Mesenchymal stem cell (in vitro differentiated cells and primary cell): Measurements from ENCODE around the gene UPF1.

ENCODE experiments used
- DNase-seq: peaks from one replicate; pipeline ENCODE4 v3.0.0-alpha.2; 2013
- H2AFZ ChIP-seq: one replicate; pipeline ENCODE4 v1.6.1; 2013; ENCODE audit warnings: low read depth, mild to moderate bottlenecking, control low read depth, inconsistent platforms, low read length, moderate library complexity
- H2AK5ac ChIP-seq: 2 replicates; pipeline ENCODE4 v1.6.1; 2013; ENCODE audit warnings: low read length, moderate library complexity, mild to moderate bottlenecking, inconsistent platforms; ENCODE audit not compliant: severe bottlenecking
- H2BK120ac ChIP-seq: one replicate; pipeline ENCODE4 v1.6.1; 2013; ENCODE audit warnings: low read depth, mild to moderate bottlenecking, inconsistent platforms, low read length, moderate library complexity
- H2BK12ac ChIP-seq, 2 experiments: one replicate each; pipeline ENCODE4 v1.6.1; 2013; ENCODE audit warnings: inconsistent platforms in 2 of 2, low read length in 2 of 2, mild to moderate bottlenecking in 2 of 2, moderate library complexity in 2 of 2, control low read depth in 1 of 2
- H2BK15ac ChIP-seq: one replicate; pipeline ENCODE4 v1.6.1; 2013; ENCODE audit warnings: mild to moderate bottlenecking, low read depth, inconsistent platforms; ENCODE audit not compliant: poor library complexity, severe bottlenecking
- H2BK5ac ChIP-seq: 2 replicates; pipeline ENCODE4 v1.6.1; 2013; ENCODE audit warnings: low read depth, mild to moderate bottlenecking, low read length, control low read depth, inconsistent platforms; ENCODE audit not compliant: poor library complexity, severe bottlenecking
- H3K14ac ChIP-seq, 2 experiments: one replicate each; pipeline ENCODE4 v1.6.1; 2013; ENCODE audit warnings: inconsistent platforms in 2 of 2, low read length in 2 of 2, control low read depth in 1 of 2, mild to moderate bottlenecking in 1 of 2, moderate library complexity in 1 of 2
- H3K18ac ChIP-seq, 2 experiments: one replicate each; pipeline ENCODE4 v1.6.1; 2013; ENCODE audit warnings: inconsistent platforms in 2 of 2, low read length in 2 of 2, control low read depth in 1 of 2, low read depth in 1 of 2, mild to moderate bottlenecking in 1 of 2
- H3K23ac ChIP-seq, 2 experiments: one replicate each; pipeline ENCODE4 v1.6.1; 2013; ENCODE audit warnings: inconsistent platforms in 2 of 2, low read length in 2 of 2, mild to moderate bottlenecking in 2 of 2, moderate library complexity in 2 of 2, control low read depth in 1 of 2
- H3K27ac ChIP-seq: 2 replicates; pipeline ENCODE4 v1.5.1; 2013; ENCODE audit warnings: mild to moderate bottlenecking, moderate library complexity, low read length, control low read depth, inconsistent platforms; ENCODE audit not compliant: poor library complexity, severe bottlenecking
- H3K27me3 ChIP-seq, 2 experiments: 2 replicates each; pipeline versions ENCODE4 v1.6.1 to v1.7.0; 2013; ENCODE audit warnings: low read length in 2 of 2, mild to moderate bottlenecking in 2 of 2, moderate library complexity in 2 of 2, control low read depth in 1 of 2, inconsistent platforms in 1 of 2; ENCODE audit not compliant: control insufficient read depth in 1 of 2, insufficient read depth in 1 of 2
- H3K36me3 ChIP-seq, 2 experiments: 2 replicates each; pipeline versions ENCODE4 v1.6.1 to v1.7.0; 2013; ENCODE audit warnings: low read length in 2 of 2, control low read depth in 1 of 2, inconsistent platforms in 1 of 2, low read depth in 1 of 2, mild to moderate bottlenecking in 1 of 2; ENCODE audit not compliant: insufficient read depth in 2 of 2, control insufficient read depth in 1 of 2
- H3K4ac ChIP-seq, 2 experiments: one replicate each; pipeline ENCODE4 v1.6.1; 2013; ENCODE audit warnings: inconsistent platforms in 2 of 2, low read length in 2 of 2, mild to moderate bottlenecking in 2 of 2, moderate library complexity in 2 of 2, control low read depth in 1 of 2, low read depth in 1 of 2
- H3K4me1 ChIP-seq: 2 replicates; pipeline ENCODE4 v1.6.1; 2013; ENCODE audit warnings: low read depth, low read length, control low read depth; ENCODE audit not compliant: control insufficient read depth, insufficient read depth
- H3K4me2 ChIP-seq: 2 replicates; pipeline ENCODE4 v1.6.1; 2013; ENCODE audit warnings: low read length, mild to moderate bottlenecking, inconsistent platforms; ENCODE audit not compliant: poor library complexity, severe bottlenecking
- H3K4me3 ChIP-seq, 2 experiments: 2 replicates each; pipeline versions ENCODE4 v1.5.1 to v1.7.0; 2013; ENCODE audit warnings: low read length in 2 of 2, mild to moderate bottlenecking in 2 of 2, control low read depth in 1 of 2, low read depth in 1 of 2; ENCODE audit not compliant: insufficient read depth in 1 of 2
- H3K79me1 ChIP-seq: replicated peaks from 2 replicates; pipeline ENCODE4 v1.6.1; 2013; ENCODE audit warnings: mild to moderate bottlenecking, control low read depth, low read length, inconsistent platforms; ENCODE audit not compliant: poor library complexity, severe bottlenecking
- H3K9ac ChIP-seq: 2 replicates; pipeline ENCODE4 v1.7.0; 2013; ENCODE audit warnings: mild to moderate bottlenecking, low read length, moderate library complexity
- H3K9me3 ChIP-seq: 2 replicates; pipeline ENCODE4 v1.7.0; 2013; ENCODE audit warnings: mild to moderate bottlenecking, low read length; ENCODE audit not compliant: control insufficient read depth
- H4K8ac ChIP-seq: one replicate; pipeline ENCODE4 v1.6.1; 2013; ENCODE audit warnings: inconsistent platforms, mild to moderate bottlenecking, low read length, moderate library complexity
- H4K91ac ChIP-seq: one replicate; pipeline ENCODE4 v1.6.1; 2013; ENCODE audit warnings: mild to moderate bottlenecking, low read length, inconsistent platforms
- WGBS: methylation state at CpG from one replicate; pipeline ENCODE4 v1.1.7; 2013; ENCODE audit warnings: mixed read lengths; 5-methylcytosine and 5-hydroxymethylcytosine counted together

UPF1 gene

DNA sequence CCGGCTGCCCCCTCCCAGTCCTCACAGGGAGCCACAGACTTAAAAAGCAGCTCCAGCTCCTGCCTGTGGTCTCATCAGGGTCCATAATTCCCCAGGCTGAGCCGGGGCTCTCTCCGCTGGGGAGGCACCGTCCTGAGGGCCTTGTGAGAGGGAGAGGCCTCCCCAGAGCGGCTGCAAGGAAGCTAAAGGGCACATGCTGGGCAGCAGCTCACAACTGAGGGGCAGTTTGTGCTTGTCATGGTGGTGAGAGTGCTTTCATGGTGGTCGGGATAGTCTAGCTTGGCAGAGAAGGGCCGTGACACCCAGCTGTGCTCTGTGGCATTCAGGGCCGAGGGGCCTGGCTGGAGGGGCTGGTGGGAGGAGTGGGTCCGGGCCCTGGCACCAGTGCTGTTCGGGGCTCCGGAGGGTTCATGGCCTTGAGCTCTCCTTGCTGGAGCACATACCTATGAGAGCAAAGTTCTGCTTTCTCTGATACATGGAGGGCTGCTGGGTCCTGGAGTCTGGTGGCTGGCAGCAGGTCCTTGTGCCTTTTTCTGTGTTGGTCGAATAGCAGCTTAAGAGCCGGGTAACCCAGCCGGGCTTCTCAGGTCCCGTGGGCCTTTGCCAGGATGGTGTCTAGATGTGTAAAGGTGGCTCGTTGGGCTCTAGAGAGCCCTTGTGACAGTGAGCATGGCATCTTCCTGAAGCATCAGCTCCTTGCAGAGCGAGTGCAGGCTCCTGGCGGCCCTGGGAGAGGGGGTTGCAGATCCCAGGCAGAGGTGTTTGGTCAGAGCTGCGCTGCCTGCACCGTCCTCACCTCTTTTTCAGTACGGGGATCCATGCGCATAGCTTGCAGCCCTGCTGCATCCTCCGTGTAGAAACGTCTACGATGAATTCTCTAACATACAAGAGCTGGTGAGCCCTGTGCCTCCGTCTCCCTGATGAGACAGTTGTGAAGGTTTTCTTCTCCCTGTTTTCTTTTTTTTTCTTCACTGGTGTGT is 8.8 kb downstream of the UPF1 start:
- no peaks in the 10 kb centered on the region for H3K27me3 ChIP-seq
- no peak overlapping the region for H2BK15ac ChIP-seq
- no peak overlapping the region for H2BK5ac ChIP-seq
- peak overlapping the region; percentile 10 for H4K91ac ChIP-seq
- no peak overlapping the region for H3K4ac ChIP-seq
- no peak overlapping the region for H2BK120ac ChIP-seq
- H3K14ac ChIP-seq: no peak overlapping the region
- H3K9ac ChIP-seq: peak overlapping the region; percentile 36
- H3K4me2 ChIP-seq: no peak overlapping the region
- H3K4me3 ChIP-seq: no peak overlapping the region
- DNase-seq: no peak
- H3K18ac ChIP-seq: no peak overlapping the region
- no peaks in the 10 kb centered on the region for H3K9me3 ChIP-seq
- no peak overlapping the region for H2BK12ac ChIP-seq
- no peak overlapping the region for H3K27ac ChIP-seq
- H3K79me1 ChIP-seq: peaks cover 5% of the 10 kb centered on the region
- peaks cover 47% of the 10 kb centered on the region for H3K4me1 ChIP-seq
- H4K8ac ChIP-seq: no peak overlapping the region
- H2AFZ ChIP-seq: no peak overlapping the region
- H3K36me3 ChIP-seq: peaks cover 16 to 27% of the 10 kb centered on the region in 2 experiments
- no peak overlapping the region for H2AK5ac ChIP-seq
- H3K23ac ChIP-seq: peak overlapping the region in 1 of 2 experiments; percentile 14
- WGBS: 92% methylated on average over 26 of the region's 26 CpGs

GRCh38 chr19:18841400-18841799 is 9.6 kb downstream of the UPF1 start:
- Histone ChIP-seq H2BK5ac (no peak overlapping the region), H3K9me3 (no peaks in the 10 kb centered on the region), H3K4me3 (no peak overlapping the region), H3K23ac (no peak overlapping the region), H2AK5ac (no peak overlapping the region), H3K18ac (no peak overlapping the region), H3K36me3 (peaks cover 18 to 34% of the 10 kb centered on the region in 2 experiments), H3K27me3 (no peaks in the 10 kb centered on the region), H3K9ac (no peak overlapping the region), H3K14ac (no peak overlapping the region), H2BK12ac (no peak overlapping the region), H3K27ac (no peak overlapping the region), H4K91ac (peak overlapping the region; percentile 25), H3K4me2 (no peak overlapping the region), H2BK15ac (no peak overlapping the region), H2AFZ (no peak overlapping the region), H3K4ac (no peak overlapping the region), H3K79me1 (peaks cover 8% of the 10 kb centered on the region), H2BK120ac (no peak overlapping the region), H3K4me1 (peaks cover 47% of the 10 kb centered on the region), H4K8ac (no peak overlapping the region)
- DNase-seq: no peak
- WGBS: 94% methylated on average over 15 of the region's 15 CpGs

- H3K4ac ChIP-seq: no peak overlapping the region
- no peak overlapping the region for H3K4me3 ChIP-seq
- 83% methylated on average over 7 of the region's 7 CpGs for WGBS
- no peak overlapping the region for H3K27ac ChIP-seq
- no peak overlapping the region for H4K8ac ChIP-seq
- H3K36me3 ChIP-seq: peaks cover 18 to 35% of the 10 kb centered on the region in 2 experiments
- peaks cover 8% of the 10 kb centered on the region for H3K79me1 ChIP-seq
- H2AFZ ChIP-seq: no peak overlapping the region
- no peak overlapping the region for H3K14ac ChIP-seq
- H3K23ac ChIP-seq: no peak overlapping the region
- H4K91ac ChIP-seq: no peak overlapping the region
- no peaks in the 10 kb centered on the region for H3K9me3 ChIP-seq
- no peak overlapping the region for H2BK5ac ChIP-seq
- H2BK12ac ChIP-seq: no peak overlapping the region
- H3K4me1 ChIP-seq: peaks cover 49% of the 10 kb centered on the region
- no peak for DNase-seq
- no peak overlapping the region for H3K4me2 ChIP-seq
- H3K9ac ChIP-seq: no peak overlapping the region
- no peak overlapping the region for H2BK120ac ChIP-seq
- no peak overlapping the region for H2AK5ac ChIP-seq
- H2BK15ac ChIP-seq: no peak overlapping the region
- H3K27me3 ChIP-seq: no peaks in the 10 kb centered on the region
- H3K18ac ChIP-seq: no peak overlapping the region
Observed at GRCh38 chr19:18842166-18842565, 10.4 kb downstream of the UPF1 start.

DNA sequence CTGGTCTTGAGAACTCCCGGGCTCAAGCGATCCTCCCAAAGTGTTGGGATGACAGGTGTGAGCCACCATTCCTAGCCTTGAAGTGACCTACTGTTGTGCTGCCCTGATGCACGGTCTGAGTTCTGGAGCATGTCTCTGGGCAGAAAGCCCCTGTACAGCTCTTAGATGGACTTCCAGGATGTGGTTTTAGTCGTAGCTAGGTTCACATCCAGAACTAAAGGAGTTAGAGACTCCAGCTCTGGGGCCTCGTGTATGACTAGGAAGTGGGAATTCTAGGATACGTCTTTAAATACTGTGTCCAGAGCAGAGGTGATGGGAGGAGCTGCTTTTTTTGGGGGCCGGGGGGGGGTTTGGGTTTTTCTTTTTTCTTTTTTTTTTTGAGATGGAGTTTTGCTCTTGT is 12.2 kb downstream of the UPF1 start:
- H3K4me2 ChIP-seq: no peak overlapping the region
- no peak overlapping the region for H3K23ac ChIP-seq
- no peak overlapping the region for H4K91ac ChIP-seq
- DNase-seq: no peak
- no peak overlapping the region for H2AK5ac ChIP-seq
- no peak overlapping the region for H3K9ac ChIP-seq
- H3K27me3 ChIP-seq: no peaks in the 10 kb centered on the region
- H2AFZ ChIP-seq: no peak overlapping the region
- peak overlapping the region in 1 of 2 experiments; percentile 19 for H3K14ac ChIP-seq
- H3K79me1 ChIP-seq: peaks cover 18% of the 10 kb centered on the region
- no peak overlapping the region for H2BK15ac ChIP-seq
- no peak overlapping the region for H4K8ac ChIP-seq
- H3K18ac ChIP-seq: no peak overlapping the region
- no peak overlapping the region for H2BK12ac ChIP-seq
- peaks cover 43% of the 10 kb centered on the region for H3K4me1 ChIP-seq
- H2BK5ac ChIP-seq: no peak overlapping the region
- peaks cover 7 to 35% of the 10 kb centered on the region in 2 experiments for H3K36me3 ChIP-seq
- no peak overlapping the region for H3K4me3 ChIP-seq
- H3K27ac ChIP-seq: no peak overlapping the region
- H3K4ac ChIP-seq: no peak overlapping the region
- no peak overlapping the region for H2BK120ac ChIP-seq
- WGBS: 86% methylated on average over 7 of the region's 7 CpGs
- H3K9me3 ChIP-seq: no peaks in the 10 kb centered on the region
